ENCODE data around the gene POLR2A.
"Not testable (repeated sequence)": the region's sequence is repeated elsewhere in the genome, so short reads cannot be mapped to it uniquely, and the experiment has no call there.

Gene POLR2A

GRCh38 chr17:7469843-7470242, 14.3 kb upstream of the POLR2A start:
- H3K27me3 Mint-ChIP-seq, H3K4me3 Mint-ChIP-seq, H3K9me3 Mint-ChIP-seq, H3K27ac Mint-ChIP-seq, H3K36me3 Mint-ChIP-seq: not testable (repeated sequence)
- H3K4me1 Mint-ChIP-seq: peaks cover 31% of the 10 kb centered on the region

- not testable (repeated sequence) for H3K4me3 Mint-ChIP-seq, H3K36me3 Mint-ChIP-seq, H3K27me3 Mint-ChIP-seq, H3K9me3 Mint-ChIP-seq
- Mint-ChIP-seq H3K27ac (peak overlapping the region; percentile 41), H3K4me1 (peaks cover 31% of the 10 kb centered on the region)
Measured at GRCh38 chr17:7470457-7470973, 13.7 kb upstream of the POLR2A start.

GRCh38 chr17:7471729-7472128, 12.4 kb upstream of the POLR2A start:
- H3K4me1 Mint-ChIP-seq: peaks cover 42% of the 10 kb centered on the region
- H3K4me3 Mint-ChIP-seq: no peak overlapping the region
- no peaks in the 10 kb centered on the region for H3K36me3 Mint-ChIP-seq
- no peaks in the 10 kb centered on the region for H3K9me3 Mint-ChIP-seq
- no peaks in the 10 kb centered on the region for H3K27me3 Mint-ChIP-seq
- H3K27ac Mint-ChIP-seq: peak overlapping the region; percentile 33

GRCh38 chr17:7474767-7475166, 9.4 kb upstream of the POLR2A start:
- peaks cover 55% of the 10 kb centered on the region for H3K4me1 Mint-ChIP-seq
- H3K27me3 Mint-ChIP-seq, H3K9me3 Mint-ChIP-seq, H3K27ac Mint-ChIP-seq, H3K4me3 Mint-ChIP-seq, H3K36me3 Mint-ChIP-seq: not testable (repeated sequence)

- Mint-ChIP-seq H3K27ac (peak overlapping the region; percentile 74), H3K9me3 (no peaks in the 10 kb centered on the region), H3K4me3 (no peak overlapping the region), H3K27me3 (no peaks in the 10 kb centered on the region), H3K4me1 (peaks cover 62% of the 10 kb centered on the region), H3K36me3 (no peaks in the 10 kb centered on the region)
Measured at GRCh38 chr17:7475764-7476422, 8.3 kb upstream of the POLR2A start.

- Mint-ChIP-seq H3K36me3 (no peaks in the 10 kb centered on the region), H3K9me3 (no peaks in the 10 kb centered on the region), H3K27ac (peak overlapping the region; percentile 74), H3K4me3 (peak overlapping the region; percentile 59), H3K27me3 (no peaks in the 10 kb centered on the region), H3K4me1 (peaks cover 62% of the 10 kb centered on the region)
Measured at GRCh38 chr17:7476494-7476893, 7.7 kb upstream of the POLR2A start.

GRCh38 chr17:7476951-7477350, 7.2 kb upstream of the POLR2A start:
- Mint-ChIP-seq H3K4me1 (peaks cover 62% of the 10 kb centered on the region), H3K4me3 (peak overlapping the region; percentile 90), H3K27me3 (no peaks in the 10 kb centered on the region), H3K9me3 (no peaks in the 10 kb centered on the region), H3K27ac (peak overlapping the region; percentile 74), H3K36me3 (no peaks in the 10 kb centered on the region)

- H3K36me3 Mint-ChIP-seq: no peaks in the 10 kb centered on the region
- H3K27me3 Mint-ChIP-seq: no peaks in the 10 kb centered on the region
- peaks cover 66% of the 10 kb centered on the region for H3K4me1 Mint-ChIP-seq
- no peaks in the 10 kb centered on the region for H3K9me3 Mint-ChIP-seq
- peak overlapping the region; percentile 90 for H3K4me3 Mint-ChIP-seq
- H3K27ac Mint-ChIP-seq: peak overlapping the region; percentile 90
Measured at GRCh38 chr17:7477392-7478275, 6.5 kb upstream of the POLR2A start.

- Mint-ChIP-seq H3K9me3 (no peaks in the 10 kb centered on the region), H3K36me3 (no peaks in the 10 kb centered on the region), H3K4me3 (peak overlapping the region; percentile 90), H3K27ac (peak overlapping the region; percentile 90), H3K27me3 (no peaks in the 10 kb centered on the region), H3K4me1 (peaks cover 70% of the 10 kb centered on the region)
Measured at GRCh38 chr17:7478276-7479212, 5.6 kb upstream of the POLR2A start.

GRCh38 chr17:7479213-7480088, 4.7 kb upstream of the POLR2A start, which contains the start of gene ZBTB4:
Gene ZBTB4 (minus strand): TSS chr17:7479631. CDS start chr17:7466801, 12,830 bp downstream.
- Mint-ChIP-seq H3K27me3 (no peaks in the 10 kb centered on the region), H3K4me3 (peak within 1 kb of the TSS; percentile 92), H3K9me3 (no peaks in the 10 kb centered on the region), H3K27ac (peak within 1 kb of the TSS; percentile 96), H3K4me1 (peaks cover 71% of the 10 kb centered on the region), H3K36me3 (no peaks in the 10 kb centered on the region)

GRCh38 chr17:7480089-7480384, 4.1 kb upstream of the POLR2A start:
- no peaks in the 10 kb centered on the region for H3K27me3 Mint-ChIP-seq
- peak overlapping the region; percentile 96 for H3K27ac Mint-ChIP-seq
- H3K9me3 Mint-ChIP-seq: no peaks in the 10 kb centered on the region
- peak overlapping the region; percentile 92 for H3K4me3 Mint-ChIP-seq
- H3K4me1 Mint-ChIP-seq: peaks cover 76% of the 10 kb centered on the region
- H3K36me3 Mint-ChIP-seq: peaks cover 3% of the 10 kb centered on the region

- H3K9me3 Mint-ChIP-seq, H3K36me3 Mint-ChIP-seq, H3K27me3 Mint-ChIP-seq: not testable (repeated sequence)
- Mint-ChIP-seq H3K4me1 (peaks cover 78% of the 10 kb centered on the region), H3K4me3 (peak within 1 kb of the TSS; percentile 99), H3K27ac (peak within 1 kb of the TSS; percentile 99)
Measured at GRCh38 chr17:7481275-7481674, 2.9 kb upstream of the POLR2A start, which contains the start of gene SLC35G6. Gene SLC35G6 (plus strand): TSS chr17:7481446. CDS start chr17:7481517, 71 bp downstream.

GRCh38 chr17:7481842-7482741, 2.1 kb upstream of the POLR2A start:
- not testable (repeated sequence) for H3K36me3 Mint-ChIP-seq, H3K9me3 Mint-ChIP-seq, H3K27me3 Mint-ChIP-seq
- Mint-ChIP-seq H3K4me3 (peak overlapping the region; percentile 99), H3K4me1 (peaks cover 75% of the 10 kb centered on the region), H3K27ac (peak overlapping the region; percentile 99)

- H3K4me3 Mint-ChIP-seq: peak overlapping the region; percentile 99
- not testable (repeated sequence) for H3K36me3 Mint-ChIP-seq, H3K9me3 Mint-ChIP-seq, H3K27me3 Mint-ChIP-seq
- peaks cover 75% of the 10 kb centered on the region for H3K4me1 Mint-ChIP-seq
- peak overlapping the region; percentile 99 for H3K27ac Mint-ChIP-seq
Measured at GRCh38 chr17:7482742-7483088, 1.5 kb upstream of the POLR2A start.

Measured in activated naive CD4-positive, alpha-beta T cell treated with anti-CD3 and anti-CD28 coated beads, Interleukin-2, amount 50 U/mL, for 24 hours (primary cell).